ENCODE results near the gene STK24. TPM values are rescaled to one million over a fixed set of nuclear protein-coding genes. Genes with fewer than 3 reads are reported as not detected.

STK24 gene
- total RNA-seq, 1 experiment from 2014 or later: 133 TPM

GRCh38 chr13:98429977-98430736 is 146.8 kb downstream of the STK24 start:
- no peaks in the 10 kb centered on the region; the same call in 1 of the 2 replicates for H3K27me3 ChIP-seq (replicated peaks)
- H3K27ac ChIP-seq: no peak overlapping the region
- H3K36me3 ChIP-seq: peaks cover 15% of the 10 kb centered on the region; the same call in 1 of the 2 replicates
- H3K4me1 ChIP-seq (replicated peaks): no peaks in the 10 kb centered on the region
- no peak for DNase-seq (ENCODE audit: low read depth in 1 of 2, low spot score in 2 of 2)
- H3K9me3 ChIP-seq (replicated peaks): no peaks in the 10 kb centered on the region; the same call in 1 of the 2 replicates
- H3K4me3 ChIP-seq: no peak overlapping the region

DNA sequence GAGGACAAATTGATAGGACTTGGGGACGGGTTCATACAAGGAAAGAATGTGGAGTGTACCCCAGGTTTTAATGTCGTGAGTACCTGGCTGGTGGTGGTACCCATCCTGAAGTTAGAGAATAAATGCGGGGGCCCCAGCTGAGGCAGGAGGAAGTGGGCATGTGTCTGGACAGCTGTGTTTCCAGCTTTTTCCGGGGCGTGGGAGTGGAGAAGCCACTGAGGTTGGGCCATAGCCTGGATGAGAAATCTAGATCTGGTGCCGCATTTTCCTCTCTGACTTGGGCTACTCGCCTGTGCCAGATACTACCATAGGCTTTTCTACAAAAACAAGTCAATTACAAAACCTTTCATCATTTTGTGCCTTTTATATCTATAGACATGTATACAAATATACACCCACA is 147.4 kb downstream of the STK24 start:
- no peak overlapping the region for H3K27ac ChIP-seq
- H3K27me3 ChIP-seq (replicated peaks): no peaks in the 10 kb centered on the region; the same call in 1 of the 2 replicates
- no peaks in the 10 kb centered on the region; the same call in 1 of the 2 replicates for H3K9me3 ChIP-seq (replicated peaks)
- H3K36me3 ChIP-seq: peaks cover 15% of the 10 kb centered on the region; the same call in 1 of the 2 replicates
- DNase-seq (ENCODE audit: low read depth in 1 of 2, low spot score in 2 of 2): no peak
- no peak overlapping the region for H3K4me3 ChIP-seq
- no peaks in the 10 kb centered on the region for H3K4me1 ChIP-seq (replicated peaks)

GRCh38 chr13:98429081-98429480 is 147.8 kb downstream of the STK24 start:
- Histone ChIP-seq H3K36me3 (peaks cover 15% of the 10 kb centered on the region; the same call in 1 of the 2 replicates), H3K9me3 (replicated peaks) (no peaks in the 10 kb centered on the region; the same call in 1 of the 2 replicates), H3K27me3 (replicated peaks) (no peaks in the 10 kb centered on the region; the same call in 1 of the 2 replicates), H3K4me1 (replicated peaks) (no peaks in the 10 kb centered on the region), H3K27ac (no peak overlapping the region), H3K4me3 (no peak overlapping the region)
- DNase-seq (ENCODE audit: low read depth in 1 of 2, low spot score in 2 of 2): peak in 1 of 2 experiments; percentile 45

DNA sequence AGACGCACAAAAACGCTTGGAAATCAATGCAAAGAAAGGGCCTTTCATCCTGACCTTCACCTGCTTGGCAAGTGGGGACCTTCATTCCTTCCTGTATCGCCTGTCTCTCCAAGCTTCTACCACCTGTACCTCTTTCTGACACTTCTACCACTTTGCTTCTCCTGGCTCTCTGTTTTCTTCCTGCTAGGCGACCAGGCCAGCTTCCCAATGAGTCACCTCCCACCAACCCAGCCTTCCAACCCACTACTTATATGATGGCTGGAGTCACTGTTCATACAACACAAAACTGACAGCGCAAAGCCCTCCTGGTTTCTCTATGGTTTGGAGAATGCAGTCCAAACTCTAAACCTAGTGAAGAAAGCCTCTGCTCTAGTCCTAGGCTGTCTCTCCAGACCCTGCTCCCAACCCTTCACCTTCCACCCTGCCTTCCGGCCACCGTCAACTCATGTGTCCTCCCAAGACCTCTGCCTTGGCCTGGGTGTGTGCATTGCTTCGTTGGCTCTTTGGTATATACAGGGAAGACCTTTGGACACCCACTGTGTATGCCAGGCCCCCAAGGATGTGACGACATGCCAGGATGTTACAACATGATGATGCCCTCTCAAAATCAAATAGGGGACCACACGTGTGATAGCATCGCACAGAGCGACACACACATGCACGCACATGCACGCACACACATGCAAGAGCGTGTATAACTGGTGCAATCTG is 148.5 kb downstream of the STK24 start:
- peaks cover 15% of the 10 kb centered on the region; the same call in 1 of the 2 replicates for H3K36me3 ChIP-seq
- H3K4me3 ChIP-seq: no peak overlapping the region
- peak in 1 of 2 experiments; percentile 39 for DNase-seq (ENCODE audit: low read depth in 1 of 2, low spot score in 2 of 2)
- no peaks in the 10 kb centered on the region; the same call in 1 of the 2 replicates for H3K27me3 ChIP-seq (replicated peaks)
- H3K27ac ChIP-seq: no peak overlapping the region
- H3K4me1 ChIP-seq (replicated peaks): no peaks in the 10 kb centered on the region
- H3K9me3 ChIP-seq (replicated peaks): no peaks in the 10 kb centered on the region; the same call in 1 of the 2 replicates

DNA sequence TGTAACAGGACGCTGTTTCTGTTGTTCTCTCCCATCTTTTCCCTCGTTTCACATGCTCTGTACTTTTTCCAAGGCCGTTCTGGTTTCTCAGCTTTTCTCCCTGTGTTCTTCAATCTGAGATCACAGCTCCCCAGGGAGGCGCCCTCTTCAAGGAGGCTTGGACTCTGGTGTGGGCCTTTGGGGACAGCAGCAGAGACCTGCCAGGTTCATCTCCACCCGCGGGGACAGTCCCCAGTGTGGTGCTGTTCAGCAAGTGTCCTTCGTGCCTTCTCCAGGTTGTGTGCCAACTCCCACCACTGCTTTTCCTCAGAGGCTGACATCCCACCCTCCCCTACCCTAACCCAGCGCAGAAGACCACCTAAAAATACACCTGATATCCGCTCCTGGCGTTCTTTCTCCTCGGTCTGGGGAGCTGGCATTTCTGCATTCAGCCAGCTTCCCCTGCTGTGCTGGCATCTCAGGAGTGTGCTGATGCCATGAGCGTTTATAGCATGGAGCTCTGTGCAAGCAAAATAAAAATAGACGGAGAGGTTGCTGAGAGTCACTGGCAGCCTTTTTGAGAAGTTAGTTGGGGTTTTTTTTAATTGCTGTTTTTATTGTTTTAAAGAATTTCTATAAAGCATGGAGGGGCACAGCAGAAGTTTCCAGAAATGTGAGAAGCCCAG is 149.4 kb downstream of the STK24 start:
- H3K27me3 ChIP-seq (replicated peaks): no peaks in the 10 kb centered on the region; the same call in 1 of the 2 replicates
- H3K27ac ChIP-seq: no peak overlapping the region
- DNase-seq (ENCODE audit: low read depth in 1 of 2, low spot score in 2 of 2): peak in 1 of 2 experiments; percentile 43
- H3K4me3 ChIP-seq: no peak overlapping the region
- H3K36me3 ChIP-seq: peaks cover 15% of the 10 kb centered on the region; the same call in 1 of the 2 replicates
- H3K4me1 ChIP-seq (replicated peaks): no peaks in the 10 kb centered on the region
- no peaks in the 10 kb centered on the region; the same call in 1 of the 2 replicates for H3K9me3 ChIP-seq (replicated peaks)

- H3K36me3 ChIP-seq: peaks cover 11% of the 10 kb centered on the region; the same call in 1 of the 2 replicates
- no peak overlapping the region for H3K4me3 ChIP-seq
- no peaks in the 10 kb centered on the region; the same call in 1 of the 2 replicates for H3K9me3 ChIP-seq (replicated peaks)
- no peak overlapping the region for H3K27ac ChIP-seq
- H3K4me1 ChIP-seq (replicated peaks): no peaks in the 10 kb centered on the region
- DNase-seq (ENCODE audit: low read depth in 1 of 2, low spot score in 2 of 2): no peak
- H3K27me3 ChIP-seq (replicated peaks): no peaks in the 10 kb centered on the region
Measured at GRCh38 chr13:98423417-98423816, 153.5 kb downstream of the STK24 start.

- Histone ChIP-seq H3K36me3 (peaks cover 10% of the 10 kb centered on the region), H3K27ac (no peak overlapping the region), H3K4me1 (replicated peaks) (no peaks in the 10 kb centered on the region), H3K9me3 (replicated peaks) (no peaks in the 10 kb centered on the region; the same call in 1 of the 2 replicates), H3K4me3 (no peak overlapping the region), H3K27me3 (replicated peaks) (no peaks in the 10 kb centered on the region)
- DNase-seq (ENCODE audit: low read depth in 1 of 2, low spot score in 2 of 2): no peak
Measured at GRCh38 chr13:98422046-98422445, 154.9 kb downstream of the STK24 start.

DNA sequence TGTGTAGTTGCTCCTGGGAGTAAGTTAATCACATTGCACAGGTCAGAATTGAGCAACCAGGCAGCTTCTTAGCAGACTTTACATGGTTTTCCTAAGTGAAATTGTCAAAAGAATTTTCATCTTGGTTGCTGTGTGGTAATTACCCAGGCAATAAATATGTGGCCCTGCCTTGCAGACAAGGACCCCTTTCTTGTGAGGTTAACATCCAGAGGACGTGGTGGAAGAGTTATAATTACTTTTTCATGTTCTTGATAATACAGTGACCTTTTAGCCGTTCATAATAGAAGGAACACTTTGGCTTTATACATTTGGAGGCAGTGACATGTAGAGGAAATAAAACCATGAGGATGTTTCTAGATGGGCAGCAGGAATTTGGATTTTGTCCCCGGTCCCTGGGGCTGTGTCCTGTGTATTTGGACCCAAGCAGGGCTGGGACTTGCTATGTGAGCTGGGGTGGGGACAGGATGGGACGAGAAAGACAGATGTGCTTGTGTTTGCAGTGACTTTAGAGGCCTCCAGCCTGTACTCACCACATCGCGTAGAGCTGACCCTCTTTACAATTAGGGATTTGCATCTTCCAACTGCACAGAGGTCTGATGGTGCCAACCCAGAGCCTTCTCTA is 156.2 kb downstream of the STK24 start:
- Histone ChIP-seq H3K27ac (no peak overlapping the region), H3K4me1 (replicated peaks) (no peaks in the 10 kb centered on the region), H3K9me3 (replicated peaks) (no peaks in the 10 kb centered on the region), H3K27me3 (replicated peaks) (no peaks in the 10 kb centered on the region), H3K36me3 (peaks cover 8% of the 10 kb centered on the region; the same call in 1 of the 2 replicates), H3K4me3 (no peak overlapping the region)
- no peak for DNase-seq (ENCODE audit: low read depth in 1 of 2, low spot score in 2 of 2)

- H3K9me3 ChIP-seq (replicated peaks): no peaks in the 10 kb centered on the region
- DNase-seq (ENCODE audit: low read depth in 1 of 2, low spot score in 2 of 2): no peak
- H3K36me3 ChIP-seq: peaks cover 13% of the 10 kb centered on the region; the same call in 1 of the 2 replicates
- no peaks in the 10 kb centered on the region for H3K27me3 ChIP-seq (replicated peaks)
- H3K27ac ChIP-seq: no peak overlapping the region
- H3K4me1 ChIP-seq (replicated peaks): no peaks in the 10 kb centered on the region
- H3K4me3 ChIP-seq: no peak overlapping the region
Measured at GRCh38 chr13:98419786-98420553, 156.9 kb downstream of the STK24 start.

GRCh38 chr13:98416408-98416807 is 160.5 kb downstream of the STK24 start:
- no peak overlapping the region for H3K4me3 ChIP-seq
- no peaks in the 10 kb centered on the region for H3K4me1 ChIP-seq (replicated peaks)

DNA sequence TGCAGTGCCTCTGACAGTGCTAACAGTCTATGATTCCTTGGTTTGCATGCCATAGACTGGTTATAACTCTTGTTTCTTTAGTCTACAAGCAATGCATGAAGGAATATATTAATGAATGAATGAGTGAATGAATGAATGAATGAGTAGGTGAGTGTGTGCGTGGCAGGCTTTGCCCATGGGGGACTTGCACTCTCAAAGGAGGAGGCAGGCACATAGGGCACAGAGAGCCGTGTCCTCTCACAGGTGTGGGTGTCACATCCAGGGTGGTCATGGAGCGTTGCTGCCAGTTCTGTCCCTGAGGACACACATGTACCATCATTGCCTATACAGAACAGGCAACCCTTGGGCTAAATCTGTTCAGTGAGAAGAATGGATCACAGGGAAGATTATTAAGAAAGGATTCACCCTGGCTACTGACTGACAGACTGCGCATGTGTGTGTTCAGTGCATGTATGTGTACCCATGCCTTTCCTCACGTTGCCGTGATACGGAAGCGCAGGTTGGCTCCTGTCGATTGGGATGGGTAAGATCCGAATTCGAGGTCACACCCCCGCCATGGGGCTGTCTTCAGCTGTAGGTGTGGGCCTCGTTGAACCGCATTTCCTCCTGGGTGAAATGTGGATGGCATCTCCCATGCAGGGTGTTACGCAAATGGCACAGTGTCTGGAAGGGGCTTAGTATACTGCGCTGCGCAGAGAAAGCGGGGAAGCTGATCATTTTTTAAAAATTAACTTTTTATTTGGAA is 161.4 kb downstream of the STK24 start:
- DNase-seq (ENCODE audit: low read depth in 1 of 2, low spot score in 2 of 2): no peak
- H3K27me3 ChIP-seq (replicated peaks): no peaks in the 10 kb centered on the region; the same call in 1 of the 2 replicates
- H3K9me3 ChIP-seq (replicated peaks): no peaks in the 10 kb centered on the region
- H3K4me3 ChIP-seq: no peak overlapping the region
- H3K4me1 ChIP-seq (replicated peaks): no peaks in the 10 kb centered on the region
- no peak overlapping the region for H3K27ac ChIP-seq
- H3K36me3 ChIP-seq: peaks cover 33% of the 10 kb centered on the region; the same call in 1 of the 2 replicates

More at GRCh38 chr13:98416408-98416807, 160.5 kb downstream of the STK24 start:
- no peak overlapping the region for H3K27ac ChIP-seq
- peaks cover 33% of the 10 kb centered on the region; the same call in 1 of the 2 replicates for H3K36me3 ChIP-seq
- H3K9me3 ChIP-seq (replicated peaks): no peaks in the 10 kb centered on the region
- no peaks in the 10 kb centered on the region; the same call in 1 of the 2 replicates for H3K27me3 ChIP-seq (replicated peaks)
- no peak for DNase-seq (ENCODE audit: low read depth in 1 of 2, low spot score in 2 of 2)

DNA sequence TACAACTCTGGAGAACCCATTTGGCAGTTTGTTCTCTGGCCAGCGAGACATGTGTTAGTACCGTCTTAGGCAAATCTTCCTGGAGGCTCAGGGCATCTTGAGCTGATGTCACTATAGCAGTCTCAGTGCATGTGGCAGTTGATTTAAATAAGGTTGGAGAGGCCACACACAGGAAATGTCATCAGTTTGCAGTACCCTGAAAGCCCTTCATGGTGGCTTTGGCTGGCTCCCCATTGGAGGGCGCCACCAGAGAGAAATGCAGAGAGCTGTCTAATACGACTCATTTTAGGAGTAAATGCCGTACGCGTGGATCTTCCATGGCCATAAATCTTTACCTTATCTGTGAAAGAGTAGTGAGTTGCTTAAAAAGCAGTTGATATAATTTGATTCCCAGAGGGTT is 163.1 kb downstream of the STK24 start:
- Histone ChIP-seq H3K27ac (no peak overlapping the region), H3K36me3 (peaks cover 41% of the 10 kb centered on the region), H3K9me3 (replicated peaks) (no peaks in the 10 kb centered on the region), H3K27me3 (replicated peaks) (no peaks in the 10 kb centered on the region; the same call in 1 of the 2 replicates), H3K4me1 (replicated peaks) (no peaks in the 10 kb centered on the region), H3K4me3 (no peak overlapping the region)
- no peak for DNase-seq (ENCODE audit: low read depth in 1 of 2, low spot score in 2 of 2)

Data from SJSA1 (cell line).